Vein endothelial cell (primary cell): ENCODE results near the gene POLE. TPM values are rescaled to one million over a fixed set of nuclear protein-coding genes. Genes with fewer than 3 reads are reported as not detected.

Experiments
- small RNA-seq: library from RNA; depleted of rRNA; stranded (forward); fragments of <200 nt; gene quantifications from one replicate; pipeline ENCODE3, GENCODE V24; 2012
- total RNA-seq: library from RNA; depleted of rRNA; stranded (reverse); fragments of >200 nt; gene quantifications from 2 replicates; pipeline ENCODE4 v1.2.3, GENCODE V29; 2012

POLE gene, protein sequence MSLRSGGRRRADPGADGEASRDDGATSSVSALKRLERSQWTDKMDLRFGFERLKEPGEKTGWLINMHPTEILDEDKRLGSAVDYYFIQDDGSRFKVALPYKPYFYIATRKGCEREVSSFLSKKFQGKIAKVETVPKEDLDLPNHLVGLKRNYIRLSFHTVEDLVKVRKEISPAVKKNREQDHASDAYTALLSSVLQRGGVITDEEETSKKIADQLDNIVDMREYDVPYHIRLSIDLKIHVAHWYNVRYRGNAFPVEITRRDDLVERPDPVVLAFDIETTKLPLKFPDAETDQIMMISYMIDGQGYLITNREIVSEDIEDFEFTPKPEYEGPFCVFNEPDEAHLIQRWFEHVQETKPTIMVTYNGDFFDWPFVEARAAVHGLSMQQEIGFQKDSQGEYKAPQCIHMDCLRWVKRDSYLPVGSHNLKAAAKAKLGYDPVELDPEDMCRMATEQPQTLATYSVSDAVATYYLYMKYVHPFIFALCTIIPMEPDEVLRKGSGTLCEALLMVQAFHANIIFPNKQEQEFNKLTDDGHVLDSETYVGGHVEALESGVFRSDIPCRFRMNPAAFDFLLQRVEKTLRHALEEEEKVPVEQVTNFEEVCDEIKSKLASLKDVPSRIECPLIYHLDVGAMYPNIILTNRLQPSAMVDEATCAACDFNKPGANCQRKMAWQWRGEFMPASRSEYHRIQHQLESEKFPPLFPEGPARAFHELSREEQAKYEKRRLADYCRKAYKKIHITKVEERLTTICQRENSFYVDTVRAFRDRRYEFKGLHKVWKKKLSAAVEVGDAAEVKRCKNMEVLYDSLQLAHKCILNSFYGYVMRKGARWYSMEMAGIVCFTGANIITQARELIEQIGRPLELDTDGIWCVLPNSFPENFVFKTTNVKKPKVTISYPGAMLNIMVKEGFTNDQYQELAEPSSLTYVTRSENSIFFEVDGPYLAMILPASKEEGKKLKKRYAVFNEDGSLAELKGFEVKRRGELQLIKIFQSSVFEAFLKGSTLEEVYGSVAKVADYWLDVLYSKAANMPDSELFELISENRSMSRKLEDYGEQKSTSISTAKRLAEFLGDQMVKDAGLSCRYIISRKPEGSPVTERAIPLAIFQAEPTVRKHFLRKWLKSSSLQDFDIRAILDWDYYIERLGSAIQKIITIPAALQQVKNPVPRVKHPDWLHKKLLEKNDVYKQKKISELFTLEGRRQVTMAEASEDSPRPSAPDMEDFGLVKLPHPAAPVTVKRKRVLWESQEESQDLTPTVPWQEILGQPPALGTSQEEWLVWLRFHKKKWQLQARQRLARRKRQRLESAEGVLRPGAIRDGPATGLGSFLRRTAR (N-terminal part only)
- total RNA-seq = 26.5 and 37.3 TPM in 2 replicates

DNA sequence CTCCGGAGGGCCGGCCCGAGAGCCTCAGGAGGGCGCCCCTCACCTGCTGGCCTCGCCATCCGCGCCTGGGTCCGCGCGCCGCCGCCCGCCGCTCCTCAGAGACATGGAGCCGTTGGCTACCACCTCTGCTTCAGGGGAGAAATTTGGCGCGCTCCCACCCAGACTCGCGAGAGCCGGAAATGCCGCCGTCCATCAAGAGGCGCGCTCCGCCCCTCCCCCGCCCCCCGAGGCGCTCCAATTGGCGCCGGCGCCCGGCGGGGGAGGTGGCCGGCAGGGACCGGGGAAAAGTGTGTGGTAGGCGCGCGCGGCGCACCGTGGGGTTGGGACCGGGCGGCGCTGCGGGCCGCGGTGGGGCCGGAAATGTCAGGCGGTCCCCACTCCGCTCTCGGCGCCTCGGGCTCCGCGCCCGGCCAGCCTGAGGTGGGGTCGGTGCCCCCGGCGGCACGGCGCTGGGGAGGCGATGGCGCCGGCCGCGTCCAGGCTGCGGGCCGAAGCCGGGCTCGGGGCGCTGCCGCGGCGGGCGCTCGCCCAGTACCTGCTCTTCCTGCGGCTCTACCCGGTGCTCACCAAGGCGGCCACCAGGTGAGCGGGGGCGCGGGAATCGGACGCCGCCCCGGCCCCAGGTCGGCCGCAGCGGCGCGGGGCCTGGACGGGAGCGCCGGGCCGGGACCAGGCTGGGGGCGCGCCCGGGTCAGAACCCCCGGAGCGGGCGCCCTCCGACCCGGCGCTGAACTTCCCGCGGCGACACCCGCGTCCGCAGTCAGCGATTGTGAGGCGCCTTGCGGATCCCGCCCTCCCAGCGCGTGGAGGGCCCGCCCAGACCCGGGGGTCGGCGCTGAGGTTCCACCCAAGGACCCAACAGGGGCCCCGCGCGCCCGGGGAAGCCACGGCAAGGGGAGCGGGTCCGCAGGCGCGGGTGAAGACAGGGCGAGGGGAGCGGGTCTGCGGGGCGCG is at the start of gene POLE, which contains the start of gene PXMP2:
Gene POLE, minus strand, starts transcription at position 132 of the 954 bp plus-strand sequence. Its CDS starts 27 bp downstream, at position 105.
Gene PXMP2, plus strand, starts transcription at position 377 of the 954 bp plus-strand sequence. Its CDS starts 84 bp downstream, at position 461.

DNA sequence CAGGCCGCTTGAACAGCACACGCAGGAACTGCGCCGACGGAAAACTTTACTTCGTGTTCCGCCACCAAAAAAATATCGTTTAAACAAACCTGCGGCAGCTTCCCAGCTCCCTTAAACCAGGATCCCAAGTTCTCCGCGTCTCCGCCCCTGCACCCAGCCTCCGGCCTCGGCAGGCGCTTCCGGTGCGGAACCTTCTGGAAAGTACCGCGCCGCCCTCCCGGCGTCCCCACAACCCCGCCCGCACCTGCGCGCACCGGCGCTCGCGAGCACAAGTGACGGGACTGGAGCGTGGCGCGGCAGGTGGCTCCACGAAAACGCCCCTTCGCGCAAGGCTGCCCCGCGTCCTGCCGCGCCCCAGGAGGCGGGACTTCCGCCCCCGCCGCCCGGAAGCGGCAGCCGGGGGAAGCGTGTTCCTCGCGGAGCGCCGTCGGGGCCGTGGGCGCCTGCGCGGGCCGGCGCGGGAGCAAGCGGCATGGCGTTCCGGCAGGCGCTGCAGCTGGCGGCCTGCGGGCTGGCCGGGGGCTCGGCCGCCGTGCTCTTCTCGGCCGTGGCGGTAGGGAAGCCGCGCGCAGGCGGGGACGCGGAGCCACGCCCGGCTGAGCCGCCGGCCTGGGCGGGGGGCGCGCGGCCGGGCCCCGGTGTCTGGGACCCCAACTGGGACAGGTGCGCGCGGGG is 23.4 kb upstream of the POLE start, which contains the start of gene PGAM5:
Gene PGAM5, plus strand, starts transcription at position 438 of the 675 bp plus-strand sequence. Its CDS starts 35 bp downstream, at position 473.

DNA sequence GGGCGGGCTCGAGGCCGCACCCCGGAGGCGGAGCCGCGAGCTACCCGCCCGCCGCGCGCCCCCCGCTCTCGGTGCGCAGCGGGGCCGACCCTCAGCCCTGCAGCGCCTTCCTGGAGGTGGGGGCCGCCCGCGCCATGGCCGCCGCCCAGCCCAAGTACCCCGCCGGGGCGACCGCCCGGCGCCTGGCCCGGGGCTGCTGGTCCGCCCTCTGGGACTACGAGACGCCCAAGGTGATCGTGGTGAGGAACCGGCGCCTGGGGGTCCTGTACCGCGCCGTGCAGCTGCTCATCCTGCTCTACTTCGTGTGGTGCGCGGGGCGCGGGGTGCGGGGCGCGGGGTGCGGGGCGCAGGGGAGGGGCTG is 68.5 kb downstream of the POLE start, which contains the start of gene P2RX2:
Gene P2RX2, plus strand, starts transcription at position 94 of the 361 bp plus-strand sequence. Its CDS starts 41 bp downstream, at position 135.

DNA sequence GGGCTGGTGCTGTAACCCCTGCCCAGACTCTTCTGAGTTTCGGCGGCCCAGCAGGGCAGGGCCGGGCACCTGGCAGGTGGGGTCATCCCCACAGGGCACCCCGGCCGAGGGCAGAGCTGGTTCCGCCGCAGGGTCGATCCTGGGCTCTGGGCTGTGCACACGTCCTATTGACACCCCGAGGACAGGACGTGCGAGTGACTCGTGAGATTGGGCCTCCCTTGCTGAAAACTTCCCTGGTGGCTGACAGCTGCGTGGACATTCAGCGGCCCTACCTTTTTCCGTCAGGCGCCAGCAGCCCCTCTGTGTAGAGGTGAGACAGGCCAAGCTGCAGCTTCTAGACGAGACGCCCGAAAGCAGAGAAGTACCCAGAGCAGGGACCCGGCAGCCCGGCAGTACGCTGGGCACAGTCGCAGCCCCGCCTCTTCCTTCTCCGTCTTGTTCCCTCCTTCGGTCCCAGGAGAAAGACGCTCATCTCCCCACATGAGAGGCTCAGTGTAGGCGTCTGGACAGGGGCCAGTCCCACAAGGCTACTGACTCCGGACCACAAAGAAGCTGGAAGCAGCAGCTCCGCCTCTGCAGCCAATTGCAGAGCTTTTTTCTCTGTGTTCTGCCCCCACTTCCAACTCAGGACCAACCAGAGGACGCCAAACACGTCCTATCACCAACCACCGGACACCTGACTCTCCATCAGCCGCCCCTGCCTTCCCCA is 76.9 kb downstream of the POLE start, which contains the start of gene LRCOL1:
Gene LRCOL1, minus strand, starts transcription at position 532 of the 709 bp plus-strand sequence. CDS start 4,331 bp downstream, outside the sequence.

Small RNA genes within 50 kb of the gene (small RNA-seq; reads per million reads assigned to genes)
- gene MIR6763 (not detected), gene RNA5SP379 (0.08 reads per million)

Other genes starting within 250 kb of the POLE start
- gene FBRSL1, start 197.2 kb downstream of the POLE start, total RNA-seq = 15.1 and 24.2 TPM in 2 replicates
- gene LRCOL1, start 76.8 kb downstream of the POLE start, total RNA-seq = 0.19 TPM in 1 of 2 replicates, not detected in the other
- not detected in 2 replicates for gene P2RX2, start 68.6 kb downstream of the POLE start, total RNA-seq
- 11.4 and 17.0 TPM in 2 replicates for gene PXMP2, start 245 bp upstream of the POLE start, total RNA-seq
- 63.7 and 66.8 TPM in 2 replicates for gene PGAM5, start 23.5 kb upstream of the POLE start, total RNA-seq
- gene ANKLE2, start 74.5 kb upstream of the POLE start, total RNA-seq = 72.5 and 82.3 TPM in 2 replicates
- gene GOLGA3, start 141.5 kb upstream of the POLE start, total RNA-seq = 93.4 and 100 TPM in 2 replicates
- 50.3 and 59.4 TPM in 2 replicates for gene CHFR, start 200.3 kb upstream of the POLE start, total RNA-seq